Endothelial cell of umbilical vein (primary cell): ENCODE measurements around the gene COL1A1. TPM values are rescaled to one million over a fixed set of nuclear protein-coding genes. Genes with fewer than 3 reads are reported as not detected.
A peak's percentile ranks its signal among the peaks of the same experiment; 100 is the strongest.

ENCODE experiments used
- BruUV-seq: library from RNA; stranded (reverse); fragments of 400-500 nt; replicated peaks from 2 replicates; lab custom pipeline; 2021; lab: Mats Ljungman, UMichigan
- CTCF ChIA-PET: fragments of 300-600, 350-600 bp; sonication (Branson Sonifier 250); formaldehyde crosslinking; loops from one replicate; lab custom pipeline; 2021; ENCODE audit warnings: antibody characterized with exemption, inconsistent platforms; lab: Charles Lee
- POLR2A ChIA-PET: fragments of 300-600, 350-600 bp; sonication (Branson Sonifier 250); formaldehyde crosslinking; loops from one replicate; lab custom pipeline; 2021; ENCODE audit warnings: antibody characterized with exemption, inconsistent platforms; lab: Charles Lee
- DNase-seq: peaks from one replicate; pipeline ENCODE4 v3.0.0-alpha.2; 2011; ENCODE audit warnings: low read depth, low spot score
- FAIRE-seq: peaks from 2 replicates; lab custom pipeline; 2011; peaks lifted over from hg19 to GRCh38; lab: Jason Lieb, UNC
- H2AFZ ChIP-seq: 2 replicates; pipeline ENCODE4 v1.6.0; 2012; ENCODE audit warnings: low read depth, low read length, control low read depth, inconsistent platforms
- H3K27ac ChIP-seq: 2 replicates; pipeline ENCODE4 v1.5.1; 2011; ENCODE audit warnings: low read depth, mild to moderate bottlenecking, control low read depth, low read length, moderate library complexity; ENCODE audit not compliant: insufficient read depth
- H3K27me3 ChIP-seq, 2 experiments: 2 replicates each; pipeline versions ENCODE4 v1.6.0 to v1.6.1; 2011; ENCODE audit warnings: low read length in 2 of 2, mixed read lengths in 1 of 2; ENCODE audit not compliant: control insufficient read depth in 2 of 2, insufficient read depth in 2 of 2
- H3K36me3 ChIP-seq, 2 experiments: 2 replicates in 1 of 2; 3 replicates in 1 of 2; pipeline ENCODE4 v1.5.1; 2011; ENCODE audit warnings: low read length in 2 of 2, mild to moderate bottlenecking in 1 of 2, moderate library complexity in 1 of 2; ENCODE audit not compliant: control insufficient read depth in 2 of 2, insufficient read depth in 2 of 2; ENCODE audit errors: extremely low read depth in 1 of 2
- H3K4me1 ChIP-seq: 3 replicates; pipeline ENCODE4 v1.5.1; 2011; ENCODE audit warnings: mild to moderate bottlenecking, low read length; ENCODE audit not compliant: control insufficient read depth, insufficient read depth; ENCODE audit errors: extremely low read depth
- H3K4me2 ChIP-seq: 2 replicates; pipeline ENCODE4 v1.6.1; 2011; ENCODE audit warnings: low read length, control low read depth, mixed read lengths; ENCODE audit not compliant: insufficient read depth
- H3K4me3 ChIP-seq, 3 experiments: fragments of 200-600 bp in 1 of 3; sonication (generic), shearing (Covaris generic) in 1 of 3; replicated peaks in 1 of 3; 2 replicates each; pipeline ENCODE4 v1.5.1; 2011 to 2016; ENCODE audit warnings: control low read depth in 3 of 3, low read length in 3 of 3, mild to moderate bottlenecking in 2 of 3, inconsistent platforms in 1 of 3, low read depth in 1 of 3, moderate library complexity in 1 of 3; ENCODE audit not compliant: insufficient read depth in 1 of 3
- H3K79me2 ChIP-seq: 2 replicates; pipeline ENCODE4 v1.6.0; 2012; ENCODE audit warnings: low read length, inconsistent platforms; ENCODE audit not compliant: control insufficient read depth, insufficient read depth
- H3K9ac ChIP-seq: replicated peaks from 2 replicates; pipeline ENCODE3; 2011; ENCODE audit warnings: low read length, control low read depth; ENCODE audit not compliant: insufficient read depth; ENCODE audit errors: extremely low read depth
- H3K9me1 ChIP-seq: replicated peaks from 3 replicates; pipeline ENCODE4 v1.6.0; 2011; ENCODE audit warnings: mild to moderate bottlenecking, low read length; ENCODE audit not compliant: control insufficient read depth, insufficient read depth; ENCODE audit errors: extremely low read depth
- H3K9me3 ChIP-seq: replicated peaks from 2 replicates; pipeline ENCODE4 v1.5.1; 2012; ENCODE audit warnings: low read length, inconsistent platforms; ENCODE audit not compliant: control insufficient read depth, insufficient read depth
- H4K20me1 ChIP-seq: replicated peaks from 2 replicates; pipeline ENCODE3; 2011; ENCODE audit warnings: mild to moderate bottlenecking, low read length; ENCODE audit not compliant: control insufficient read depth, insufficient read depth; ENCODE audit errors: extremely low read depth
- EZH2 ChIP-seq: IDR thresholded peaks from 2 replicates; pipeline ENCODE4 v1.6.1; 2012; ENCODE audit warnings: borderline replicate concordance, low read depth, mild to moderate bottlenecking, moderate library complexity, low read length, inconsistent platforms; ENCODE audit not compliant: severe bottlenecking
- FOS ChIP-seq: IDR thresholded peaks from 2 replicates; pipeline ENCODE4 v1.6.1; 2011; ENCODE audit warnings: mild to moderate bottlenecking, low read length, moderate library complexity, borderline replicate concordance; ENCODE audit not compliant: insufficient read depth
- GATA2 ChIP-seq: IDR thresholded peaks from 2 replicates; pipeline ENCODE4 v1.7.0; 2011; ENCODE audit warnings: low read depth, mild to moderate bottlenecking, moderate library complexity, mixed read lengths, low read length; ENCODE audit not compliant: insufficient read length, insufficient read depth
- JUN ChIP-seq: IDR thresholded peaks from 2 replicates; pipeline ENCODE4 v1.6.1; 2011; ENCODE audit warnings: borderline replicate concordance, low read depth; ENCODE audit not compliant: insufficient read length, insufficient read depth
- MYC ChIP-seq: IDR thresholded peaks from one replicate; pipeline ENCODE4 v1.6.1; 2011; ENCODE audit warnings: mild to moderate bottlenecking, low read depth, low read length
- POLR2A ChIP-seq: IDR thresholded peaks from 2 replicates; pipeline ENCODE4 v1.6.1; 2012; ENCODE audit warnings: low read depth, mild to moderate bottlenecking, control low read depth, low read length
- POLR2AphosphoS5 ChIP-seq: IDR thresholded peaks from 2 replicates; pipeline ENCODE4 v1.6.1; 2012; ENCODE audit warnings: low read depth, mild to moderate bottlenecking, control low read depth, low read length, moderate library complexity; ENCODE audit not compliant: insufficient read depth
- dilution Hi-C: fragments of 300-500 bp; cut with MboI; formaldehyde crosslinking; loops from one replicate; pipeline ENCODE4 v1.15.0; 2019; ENCODE audit warnings: low sequenced_read_pairs; ENCODE audit not compliant: extremely low pct_ligation_motif_present
- intact Hi-C: fragments of 100-400 bp; cut with micrococcal nuclease; formaldehyde crosslinking; loops from one replicate; pipeline ENCODE4 v1.10.0; 2022
- polyA plus RNA-seq, 4 experiments: library from polyadenylated mRNA; depleted of rRNA in 3 of 4; stranded (reverse) in 3 of 4; unstranded in 1 of 4; fragments of >200 nt; gene quantifications; 2 replicates each; pipeline versions ENCODE4 v1.2.1 to v1.2.3, GENCODE V29; 2011 to 2012; ENCODE audit warnings: missing spikeins in 1 of 4
- total RNA-seq: library from RNA; stranded (reverse); gene quantifications from 2 replicates; pipeline ENCODE4 v1.2.3, GENCODE V29; 2021
- TF ChIP-seq, protein P1 (sequence below), 2 donors: IDR thresholded peaks; 1 replicate in 1 of 2; 2 replicates in 1 of 2; pipeline ENCODE4 v1.5.1; 2011; ENCODE audit warnings: low read length in 2 of 2, mild to moderate bottlenecking in 2 of 2, moderate library complexity in 2 of 2, control low read depth in 1 of 2, inconsistent platforms in 1 of 2, low read depth in 1 of 2; ENCODE audit not compliant: insufficient read depth in 1 of 2; ENCODE audit errors: extremely low read depth in 1 of 2
- TF ChIP-seq, protein P2 (sequence below): IDR thresholded peaks from 2 replicates; pipeline ENCODE4 v1.6.1; 2011; ENCODE audit not compliant: insufficient read depth, insufficient read length

The COL1A1 gene
- total and polyA plus RNA-seq, 2 donors (not counting 3 experiments of a cell fraction or from before 2014, with no cell fraction given) = 0.07 TPM

DNA sequence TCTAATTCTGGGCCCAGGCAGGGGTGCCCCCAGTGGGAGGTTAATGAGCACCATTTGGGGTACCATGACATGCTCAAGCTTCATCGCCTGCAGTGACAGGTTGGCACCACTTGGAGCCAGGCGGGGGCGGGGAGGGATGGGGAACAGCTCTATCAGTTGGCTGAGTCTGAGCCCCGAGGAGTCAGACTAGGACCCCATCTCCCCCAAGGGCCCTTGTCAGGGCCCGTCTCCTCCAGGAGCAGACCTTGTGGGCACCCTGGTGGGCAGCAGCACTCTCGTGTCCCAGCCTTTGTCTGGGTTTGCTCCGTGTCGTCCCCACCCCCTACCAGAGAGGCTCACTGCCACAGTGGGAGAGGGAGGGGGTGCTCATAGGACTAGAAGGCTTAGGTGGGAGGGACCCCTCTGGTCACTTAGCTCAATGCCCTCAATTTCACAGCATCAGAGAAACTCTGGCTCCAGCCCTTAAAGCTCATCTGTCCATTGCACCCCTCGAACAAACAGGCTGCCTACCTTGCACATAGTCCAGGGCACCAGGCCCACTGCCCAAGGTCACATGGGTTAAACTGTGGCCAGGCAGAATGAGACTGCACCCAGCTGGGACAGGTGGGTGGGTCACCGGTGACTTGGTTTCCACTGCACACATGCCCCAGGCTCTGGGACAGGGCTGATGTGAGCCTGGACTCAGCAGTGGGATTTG lies 55.1 kb downstream of the COL1A1 start:
- Histone ChIP-seq H3K4me2 (peak overlapping the region; percentile 82), H3K4me1 (peaks cover 38% of the 10 kb centered on the region), H3K9ac (no peak overlapping the region), H3K36me3 (peaks cover 0 to 30% of the 10 kb centered on the region in 2 experiments), H3K9me1 (no peaks in the 10 kb centered on the region), H3K27ac (no peak overlapping the region), H3K79me2 (peaks cover 83% of the 10 kb centered on the region), H3K9me3 (no peaks in the 10 kb centered on the region), H4K20me1 (no peaks in the 10 kb centered on the region), H3K27me3 (no peaks in the 10 kb centered on the region), H3K4me3 (no peak overlapping the region), H2AFZ (no peak overlapping the region)
- no TSS peak for BruUV-seq
- FAIRE-seq (no peak), DNase-seq (no peak)
- dilution Hi-C loops = no loop called here
- intact Hi-C loops = no loop called here
- TF ChIP-seq, protein P1, sequence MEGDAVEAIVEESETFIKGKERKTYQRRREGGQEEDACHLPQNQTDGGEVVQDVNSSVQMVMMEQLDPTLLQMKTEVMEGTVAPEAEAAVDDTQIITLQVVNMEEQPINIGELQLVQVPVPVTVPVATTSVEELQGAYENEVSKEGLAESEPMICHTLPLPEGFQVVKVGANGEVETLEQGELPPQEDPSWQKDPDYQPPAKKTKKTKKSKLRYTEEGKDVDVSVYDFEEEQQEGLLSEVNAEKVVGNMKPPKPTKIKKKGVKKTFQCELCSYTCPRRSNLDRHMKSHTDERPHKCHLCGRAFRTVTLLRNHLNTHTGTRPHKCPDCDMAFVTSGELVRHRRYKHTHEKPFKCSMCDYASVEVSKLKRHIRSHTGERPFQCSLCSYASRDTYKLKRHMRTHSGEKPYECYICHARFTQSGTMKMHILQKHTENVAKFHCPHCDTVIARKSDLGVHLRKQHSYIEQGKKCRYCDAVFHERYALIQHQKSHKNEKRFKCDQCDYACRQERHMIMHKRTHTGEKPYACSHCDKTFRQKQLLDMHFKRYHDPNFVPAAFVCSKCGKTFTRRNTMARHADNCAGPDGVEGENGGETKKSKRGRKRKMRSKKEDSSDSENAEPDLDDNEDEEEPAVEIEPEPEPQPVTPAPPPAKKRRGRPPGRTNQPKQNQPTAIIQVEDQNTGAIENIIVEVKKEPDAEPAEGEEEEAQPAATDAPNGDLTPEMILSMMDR (IDR thresholded peaks at IDR 0.05; ENCODE audit: extremely low read depth in 1 of 2, insufficient read depth in 1 of 2, low read depth in 1 of 2, low read length in 2 of 2) = peak in 1 of 2 donors; percentile 16
- TF ChIP-seq FOS = no peak
- ChIA-PET CTCF (interaction anchor here (0.9 to 4.1 kb wide), 10 partner anchors 10 to 119 kb away, joined by 3 to 21 read pairs (median 4); partner anchors contain the start of gene SAMD14), POLR2A (no interaction called here)

DNA sequence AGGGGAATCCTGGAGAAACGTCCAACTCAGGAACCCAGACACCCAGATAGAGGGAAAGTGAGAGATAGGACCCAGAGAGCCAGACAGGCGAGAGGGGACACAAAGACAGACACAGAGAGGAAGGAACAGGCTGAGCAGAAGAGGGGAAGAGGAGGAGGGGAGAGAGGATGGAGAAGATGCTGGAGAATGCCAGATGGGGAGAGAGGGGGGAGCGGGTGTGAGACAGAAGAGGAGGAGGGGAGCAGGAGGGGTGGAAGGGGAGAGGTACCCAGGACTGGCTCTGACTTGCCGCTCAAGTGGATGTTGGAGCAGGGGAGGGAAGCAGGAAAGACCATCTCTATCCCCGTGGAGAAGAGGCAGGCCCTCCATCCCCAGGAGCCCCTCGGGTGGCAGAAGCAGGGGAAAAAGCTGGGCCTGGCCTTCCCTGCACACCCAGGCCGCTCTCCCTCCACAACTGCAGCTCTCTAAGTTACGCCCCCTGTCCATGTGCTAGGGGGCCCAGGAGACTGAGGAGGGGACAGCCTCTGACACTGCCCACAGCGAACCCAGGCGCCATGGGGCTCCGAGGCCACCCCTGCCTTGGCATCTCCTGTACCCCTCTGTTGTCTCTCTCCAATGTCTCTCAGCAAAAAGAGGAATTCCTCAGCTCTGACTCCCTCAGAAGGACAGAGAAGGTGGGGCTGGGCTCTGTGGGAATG lies 55.8 kb downstream of the COL1A1 start:
- Histone ChIP-seq H3K9me1 (no peaks in the 10 kb centered on the region), H3K27ac (no peak overlapping the region), H3K4me2 (no peak overlapping the region), H3K79me2 (peaks cover 82% of the 10 kb centered on the region), H3K9me3 (no peaks in the 10 kb centered on the region), H3K9ac (no peak overlapping the region), H3K4me1 (peaks cover 41% of the 10 kb centered on the region), H3K36me3 (peaks cover 0 to 32% of the 10 kb centered on the region in 2 experiments), H4K20me1 (no peaks in the 10 kb centered on the region), H2AFZ (no peak overlapping the region), H3K27me3 (no peaks in the 10 kb centered on the region), H3K4me3 (no peak overlapping the region)
- ChIA-PET CTCF (interaction anchor here (0.9 to 1.8 kb wide), 9 partner anchors 9 to 119 kb away, joined by 3 to 7 read pairs (median 4); partner anchors contain the start of gene SAMD14), POLR2A (no interaction called here)
- intact Hi-C loops = no loop called here
- TF ChIP-seq, protein P2, sequence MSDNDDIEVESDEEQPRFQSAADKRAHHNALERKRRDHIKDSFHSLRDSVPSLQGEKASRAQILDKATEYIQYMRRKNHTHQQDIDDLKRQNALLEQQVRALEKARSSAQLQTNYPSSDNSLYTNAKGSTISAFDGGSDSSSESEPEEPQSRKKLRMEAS = no peak
- no peak for TF ChIP-seq FOS
- TF ChIP-seq, protein P1 (IDR thresholded peaks at IDR 0.05; ENCODE audit: extremely low read depth in 1 of 2, insufficient read depth in 1 of 2, low read depth in 1 of 2, low read length in 2 of 2) = no peak
- no peak for TF ChIP-seq JUN
- TF ChIP-seq GATA2 = no peak
- TF ChIP-seq POLR2A = no peak
- no peak for TF ChIP-seq EZH2
- no peak for TF ChIP-seq MYC
- TF ChIP-seq POLR2AphosphoS5 = no peak
- FAIRE-seq (no peak), DNase-seq (no peak)
- BruUV-seq = no TSS peak
- dilution Hi-C loops = no loop called here
